Activated naive CD8-positive, alpha-beta T cell treated with anti-CD3 and anti-CD28 coated beads for 36 hours (primary cell): ENCODE results near the gene ODAPH. TPM values are rescaled to one million over a fixed set of nuclear protein-coding genes. Genes with fewer than 3 reads are reported as not detected.
A peak's percentile ranks its signal among the peaks of the same experiment; 100 is the strongest.
"Not testable (repeated sequence)": the region's sequence is repeated elsewhere in the genome, so short reads cannot be mapped to it uniquely, and the experiment has no call there.

ENCODE experiments used
- DNase-seq: peaks from one replicate; pipeline ENCODE4 v3.0.0; 2021
- H3K27ac Mint-ChIP-seq: one replicate; pipeline ENCODE4 v1.8.0; 2022; ENCODE audit warnings: mild to moderate bottlenecking, moderate library complexity, mixed read lengths
- H3K27me3 Mint-ChIP-seq: one replicate; pipeline ENCODE4 v1.8.0; 2022; ENCODE audit warnings: mild to moderate bottlenecking, mixed read lengths
- H3K36me3 Mint-ChIP-seq: one replicate; pipeline ENCODE4 v1.8.0; 2021; ENCODE audit warnings: mild to moderate bottlenecking, mixed read lengths
- H3K4me1 Mint-ChIP-seq: one replicate; pipeline ENCODE4 v1.8.0; 2021; ENCODE audit warnings: mixed read lengths
- H3K4me3 Mint-ChIP-seq: one replicate; pipeline ENCODE4 v1.8.0; 2022; ENCODE audit warnings: mild to moderate bottlenecking, moderate library complexity, mixed read lengths
- H3K9me3 Mint-ChIP-seq: one replicate; pipeline ENCODE4 v1.8.0; 2022; ENCODE audit warnings: mixed read lengths
- total RNA-seq, 2 experiments: library from RNA; stranded (reverse); gene quantifications; one replicate each; pipeline ENCODE4 v1.2.3, GENCODE V29; 2021

ODAPH gene
- not detected for total RNA-seq

- no peak within 1 kb of the TSS for H3K27ac Mint-ChIP-seq
- no peaks in the 10 kb centered on the region for H3K9me3 Mint-ChIP-seq
- DNase-seq = peak; percentile 3
- peaks cover 12% of the 10 kb centered on the region for H3K27me3 Mint-ChIP-seq
- peaks cover 1% of the 10 kb centered on the region for H3K4me1 Mint-ChIP-seq
- no peak within 1 kb of the TSS for H3K4me3 Mint-ChIP-seq
- H3K36me3 Mint-ChIP-seq = no peaks in the 10 kb centered on the region
Observed at GRCh38 chr4:75555294-75556164, at the start of gene ODAPH. ODAPH (plus strand) TSS chr4:75556066; CDS start chr4:75556083, 17 bp downstream.

- H3K27ac Mint-ChIP-seq, H3K4me3 Mint-ChIP-seq: not testable (repeated sequence)
Observed at GRCh38 chr4:75509592-75509991, 46.3 kb upstream of the ODAPH start.

DNA sequence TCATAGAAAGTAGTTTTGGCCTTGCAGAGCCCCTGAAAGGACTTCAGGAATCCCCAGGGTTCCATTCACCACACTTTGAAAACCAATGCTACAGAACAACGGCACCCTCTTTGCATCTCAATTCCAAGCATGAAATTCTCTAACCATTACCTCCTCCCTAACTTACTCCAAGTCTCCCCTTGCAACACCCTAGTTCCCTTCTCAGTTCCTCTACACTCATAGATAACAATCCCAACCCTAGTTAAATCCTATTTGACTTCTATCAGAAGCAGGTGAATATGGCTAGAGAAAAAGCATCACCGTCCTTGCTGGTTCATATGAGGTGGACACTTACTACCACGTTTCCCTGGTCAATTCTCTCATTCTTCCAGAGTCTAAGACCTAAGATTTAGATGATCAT, 44.0 kb upstream of the ODAPH start:
- peaks cover 1% of the 10 kb centered on the region for H3K9me3 Mint-ChIP-seq
- no peaks in the 10 kb centered on the region for H3K27me3 Mint-ChIP-seq
- H3K36me3 Mint-ChIP-seq = peaks cover 27% of the 10 kb centered on the region
- no peak overlapping the region for H3K27ac Mint-ChIP-seq
- H3K4me1 Mint-ChIP-seq = peaks cover 40% of the 10 kb centered on the region
- H3K4me3 Mint-ChIP-seq = no peak overlapping the region
- no peak for DNase-seq

More at GRCh38 chr4:75509592-75509991, 46.3 kb upstream of the ODAPH start:
- not testable (repeated sequence) for H3K27me3 Mint-ChIP-seq, DNase-seq, H3K9me3 Mint-ChIP-seq
- peaks cover 30% of the 10 kb centered on the region for H3K4me1 Mint-ChIP-seq
- H3K36me3 Mint-ChIP-seq = peaks cover 33% of the 10 kb centered on the region

DNA sequence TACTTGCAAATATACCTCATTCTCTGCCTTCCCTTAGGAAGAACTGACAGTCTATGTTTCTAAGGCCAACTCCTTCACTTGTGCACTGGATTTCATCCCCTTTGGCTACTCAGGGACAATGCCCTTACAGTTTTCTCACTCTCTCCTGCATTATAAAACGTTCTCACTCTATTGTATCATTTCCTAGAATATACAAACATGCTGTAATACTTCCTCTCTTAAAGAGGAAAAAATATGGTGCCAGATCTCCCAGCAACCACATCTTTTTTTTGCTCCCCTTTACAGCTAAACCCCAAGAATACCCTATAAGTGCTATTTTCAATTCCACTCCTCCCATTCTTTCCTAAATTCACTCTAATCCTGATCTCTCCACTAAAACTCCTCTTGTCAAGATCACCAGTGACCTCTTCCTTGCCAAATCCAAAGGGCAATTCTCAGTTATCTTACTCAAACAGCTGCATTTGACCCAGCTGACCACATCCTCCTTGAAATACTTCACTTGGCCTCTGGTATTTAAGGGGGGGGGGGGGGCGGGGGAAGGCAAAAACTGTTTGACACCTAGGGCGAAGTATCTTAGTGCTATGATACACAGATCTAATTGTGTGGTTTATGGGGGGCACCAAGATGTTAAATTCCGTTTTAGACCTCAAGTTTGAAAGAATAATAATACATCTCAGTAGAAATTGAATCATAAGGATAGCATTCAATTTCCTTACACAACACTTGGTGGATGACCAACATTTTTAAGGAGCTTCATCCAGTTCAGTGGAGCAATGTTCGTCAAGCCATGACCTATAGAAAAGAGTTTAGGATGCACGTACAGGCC, 43.3 kb upstream of the ODAPH start:
- Mint-ChIP-seq H3K9me3 (peaks cover 1% of the 10 kb centered on the region), H3K27me3 (no peaks in the 10 kb centered on the region), H3K27ac (no peak overlapping the region), H3K4me1 (peaks cover 38% of the 10 kb centered on the region), H3K36me3 (peaks cover 29% of the 10 kb centered on the region), H3K4me3 (no peak overlapping the region)
- DNase-seq = no peak

GRCh38 chr4:75513526-75514130, 42.2 kb upstream of the ODAPH start:
- Mint-ChIP-seq H3K9me3 (peaks cover 1% of the 10 kb centered on the region), H3K27ac (peak overlapping the region; percentile 99), H3K4me3 (no peak overlapping the region), H3K27me3 (no peaks in the 10 kb centered on the region), H3K36me3 (peaks cover 32% of the 10 kb centered on the region), H3K4me1 (peaks cover 39% of the 10 kb centered on the region)
- DNase-seq = no peak

GRCh38 chr4:75514131-75514948, 41.5 kb upstream of the ODAPH start, which contains the start of the genes RCHY1 and THAP6:
RCHY1 (minus strand) TSS chr4:75514403; CDS start chr4:75514286, 117 bp downstream.
THAP6 (plus strand) TSS chr4:75514473; CDS start chr4:75515453, 980 bp downstream.
- peak; percentile 93 for DNase-seq
- Mint-ChIP-seq H3K4me3 (no peak within 1 kb of the TSS), H3K9me3 (peaks cover 1% of the 10 kb centered on the region), H3K36me3 (peaks cover 35% of the 10 kb centered on the region), H3K27me3 (no peaks in the 10 kb centered on the region), H3K27ac (peak within 1 kb of the TSS; percentile 99), H3K4me1 (peaks cover 39% of the 10 kb centered on the region)

- no peak for DNase-seq
- Mint-ChIP-seq H3K9me3 (peaks cover under 1% of the 10 kb centered on the region), H3K36me3 (peaks cover 32% of the 10 kb centered on the region), H3K4me3 (no peak overlapping the region), H3K27me3 (no peaks in the 10 kb centered on the region), H3K27ac (peak overlapping the region; percentile 99), H3K4me1 (peaks cover 35% of the 10 kb centered on the region)
Observed at GRCh38 chr4:75514949-75515612, 40.8 kb upstream of the ODAPH start.

DNA sequence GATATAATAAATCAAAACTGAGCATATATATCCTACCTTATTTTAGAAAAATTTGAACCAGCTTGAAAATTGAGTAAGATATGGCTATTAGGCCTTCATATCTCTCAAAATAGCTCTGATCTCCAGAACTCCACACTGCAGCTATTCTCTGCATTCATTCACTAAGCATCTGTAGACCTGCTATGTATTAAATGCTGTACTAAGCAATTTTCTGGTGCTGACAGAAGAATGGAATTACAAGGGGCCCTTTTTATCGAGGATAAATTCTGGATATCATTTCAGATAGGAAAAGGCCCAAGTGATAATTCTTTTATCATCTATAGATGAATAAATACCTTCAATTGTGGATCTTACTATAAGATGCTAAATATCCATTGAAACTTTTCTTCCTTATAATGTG, 39.7 kb upstream of the ODAPH start:
- H3K27me3 Mint-ChIP-seq = no peaks in the 10 kb centered on the region
- peak overlapping the region; percentile 26 for H3K4me3 Mint-ChIP-seq
- no peaks in the 10 kb centered on the region for H3K9me3 Mint-ChIP-seq
- H3K27ac Mint-ChIP-seq = peak overlapping the region; percentile 99
- peaks cover 36% of the 10 kb centered on the region for H3K4me1 Mint-ChIP-seq
- no peak for DNase-seq
- H3K36me3 Mint-ChIP-seq = peaks cover 34% of the 10 kb centered on the region

DNA sequence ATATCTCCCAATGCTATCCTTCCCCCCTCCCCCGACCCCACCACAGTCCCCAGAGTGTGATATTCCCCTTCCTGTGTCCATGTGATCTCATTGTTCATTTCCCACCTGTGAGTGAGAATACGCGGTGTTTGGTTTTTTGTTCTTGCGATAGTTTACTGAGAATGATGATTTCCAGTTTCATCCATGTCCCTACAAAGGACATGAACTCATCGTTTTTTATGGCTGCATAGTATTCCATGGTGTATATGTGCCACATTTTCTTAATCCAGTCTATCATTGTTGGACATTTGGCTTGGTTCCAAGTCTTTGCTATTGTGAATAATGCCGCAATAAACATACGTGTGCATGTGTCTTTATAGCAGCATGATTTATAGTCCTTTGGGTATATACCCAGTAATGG, 36.4 kb upstream of the ODAPH start:
- not testable (repeated sequence) for H3K27ac Mint-ChIP-seq, H3K4me3 Mint-ChIP-seq, H3K27me3 Mint-ChIP-seq, DNase-seq, H3K9me3 Mint-ChIP-seq
- Mint-ChIP-seq H3K4me1 (peaks cover 36% of the 10 kb centered on the region), H3K36me3 (peaks cover 45% of the 10 kb centered on the region)

- H3K36me3 Mint-ChIP-seq = peaks cover 47% of the 10 kb centered on the region
- H3K4me1 Mint-ChIP-seq = peaks cover 20% of the 10 kb centered on the region
- no peaks in the 10 kb centered on the region for H3K27me3 Mint-ChIP-seq
- no peak overlapping the region for H3K27ac Mint-ChIP-seq
- H3K9me3 Mint-ChIP-seq = no peaks in the 10 kb centered on the region
- H3K4me3 Mint-ChIP-seq = no peak overlapping the region
- DNase-seq = no peak
Observed at GRCh38 chr4:75525086-75525485, 30.8 kb upstream of the ODAPH start.

- Mint-ChIP-seq H3K27ac (no peak overlapping the region), H3K9me3 (peaks cover 1% of the 10 kb centered on the region), H3K4me3 (no peak overlapping the region), H3K36me3 (peaks cover 48% of the 10 kb centered on the region), H3K4me1 (peaks cover 12% of the 10 kb centered on the region), H3K27me3 (no peaks in the 10 kb centered on the region)
- DNase-seq = no peak
Observed at GRCh38 chr4:75525910-75526309, 30.0 kb upstream of the ODAPH start.

GRCh38 chr4:75527482-75527881, 28.4 kb upstream of the ODAPH start:
- H3K27ac Mint-ChIP-seq = no peak overlapping the region
- H3K4me3 Mint-ChIP-seq = no peak overlapping the region
- DNase-seq = no peak
- H3K9me3 Mint-ChIP-seq = peaks cover 11% of the 10 kb centered on the region
- no peaks in the 10 kb centered on the region for H3K27me3 Mint-ChIP-seq
- peaks cover 61% of the 10 kb centered on the region for H3K36me3 Mint-ChIP-seq
- peaks cover 9% of the 10 kb centered on the region for H3K4me1 Mint-ChIP-seq

DNA sequence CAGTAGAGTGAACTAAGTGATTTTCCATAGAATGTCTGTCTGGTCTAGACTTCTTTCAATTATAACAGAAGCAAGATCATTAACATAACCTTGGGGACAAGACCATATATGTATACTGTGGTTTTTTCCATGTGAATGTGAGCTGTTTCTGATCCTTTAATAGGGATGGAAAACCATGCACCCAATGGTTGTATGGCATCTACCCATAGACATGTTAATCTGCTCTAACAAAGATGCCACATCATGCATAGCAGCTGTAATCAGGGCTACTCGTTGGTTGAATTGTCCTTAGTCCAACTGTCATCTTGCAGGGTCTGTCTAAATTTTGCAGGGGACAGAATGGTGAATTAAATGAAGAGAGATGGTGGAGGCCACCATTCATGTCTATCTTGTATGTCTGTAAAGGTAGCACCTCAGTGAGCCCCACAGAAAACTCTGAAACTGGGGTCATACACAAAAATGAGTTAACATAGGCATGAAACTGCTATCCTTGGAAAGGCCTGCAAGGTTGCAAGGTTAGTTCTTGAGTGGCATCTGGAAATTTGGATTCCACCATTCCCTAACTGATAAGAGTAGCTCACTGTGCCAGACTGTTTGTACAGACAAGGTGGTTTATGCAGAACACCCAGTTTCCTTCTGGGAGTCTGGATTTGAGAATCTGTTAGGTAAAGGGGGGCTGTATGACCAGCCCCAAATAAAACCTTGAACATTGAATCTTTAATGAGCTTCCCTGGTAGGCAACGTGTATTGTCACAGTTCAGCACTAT, 25.1 kb upstream of the ODAPH start:
- Mint-ChIP-seq H3K36me3 (peaks cover 62% of the 10 kb centered on the region), H3K4me3 (no peak overlapping the region), H3K27ac (no peak overlapping the region), H3K9me3 (peaks cover 20% of the 10 kb centered on the region), H3K27me3 (no peaks in the 10 kb centered on the region), H3K4me1 (peaks cover 3% of the 10 kb centered on the region)
- DNase-seq = no peak
